GM20431 (cell line): ENCODE results near the gene RSF1.

Experiments
- in situ Hi-C: fragments of 300-500 bp; cut with MseI, MboI; formaldehyde crosslinking; loops from one replicate; pipeline ENCODE4 v1.15.0; 2020; ENCODE audit warnings: low sequenced_read_pairs; ENCODE audit not compliant: unreplicated experiment

The RSF1 gene

GRCh38 chr11:77806993-77807392, 13.5 kb downstream of the RSF1 start:
- in situ Hi-C loops: no loop called here

- in situ Hi-C loops: no loop called here
These were observed 14.1 kb downstream of the RSF1 start for GRCh38 chr11:77806415-77806814.

- in situ Hi-C loops: no loop called here
These were observed 19.0 kb downstream of the RSF1 start for GRCh38 chr11:77801477-77801876.

DNA sequence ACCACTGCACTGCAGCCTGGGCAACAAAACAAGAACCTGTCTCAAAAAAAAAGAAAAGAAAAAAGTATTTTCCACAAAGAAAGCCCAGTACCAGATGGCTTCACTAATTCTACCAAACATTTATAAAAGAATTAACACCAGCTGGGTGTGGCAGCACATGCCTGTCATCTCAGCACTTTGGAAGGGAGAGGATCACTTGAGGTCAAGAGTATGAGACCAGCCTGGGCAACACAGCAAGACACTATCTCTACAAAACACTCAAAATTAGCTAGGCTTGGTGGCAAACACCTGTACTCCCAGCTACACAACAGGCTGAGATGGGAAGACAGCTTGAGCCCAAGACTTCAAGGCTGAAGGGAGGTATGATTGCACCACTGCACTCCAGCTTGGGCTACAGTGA, 20.1 kb downstream of the RSF1 start:
- in situ Hi-C loops: no loop called here

DNA sequence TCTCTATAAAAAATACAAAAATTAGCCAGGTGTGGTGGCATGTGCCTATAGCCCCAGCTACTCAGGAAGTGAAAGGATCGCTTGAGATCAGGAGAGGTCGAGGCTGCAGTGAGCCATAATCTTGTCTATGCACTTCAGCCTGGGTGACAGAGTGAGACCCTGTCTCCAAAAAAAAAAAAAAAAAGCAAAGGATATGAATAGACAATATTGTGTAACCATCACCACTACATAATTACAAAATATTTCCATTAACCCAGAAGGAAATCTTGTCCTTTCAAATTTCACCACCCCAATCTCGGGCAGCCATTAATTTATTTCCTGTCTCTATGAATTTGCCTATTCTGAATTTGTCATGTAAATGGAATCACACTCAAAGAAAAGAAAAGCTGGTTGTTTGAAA, 21.2 kb downstream of the RSF1 start:
- in situ Hi-C loops: no loop called here

GRCh38 chr11:77793972-77794371, 26.6 kb downstream of the RSF1 start:
- in situ Hi-C loops: no loop called here

DNA sequence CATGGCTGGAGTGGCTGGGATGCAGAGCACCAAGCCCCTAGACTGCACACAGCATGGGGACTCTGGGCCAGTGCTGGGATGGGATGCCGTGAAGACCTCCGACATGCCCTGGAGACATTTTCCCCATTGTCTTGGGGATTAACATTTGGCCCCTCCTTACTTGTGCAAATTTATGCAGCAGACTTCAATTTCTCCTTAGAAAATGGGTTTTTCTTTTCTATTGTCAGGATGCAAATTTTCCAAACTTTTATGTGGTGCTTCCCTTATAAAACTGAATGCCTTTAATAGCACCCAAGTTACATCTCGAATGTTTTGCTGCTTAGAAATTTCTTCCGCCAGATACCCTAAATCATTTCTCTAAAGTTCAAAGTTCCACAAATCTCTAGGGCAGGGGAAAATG, 29.2 kb downstream of the RSF1 start:
- in situ Hi-C loops: no loop called here

GRCh38 chr11:77789731-77790476, 30.6 kb downstream of the RSF1 start:
- in situ Hi-C loops: no loop called here

- in situ Hi-C loops: no loop called here
These were observed 31.3 kb downstream of the RSF1 start for GRCh38 chr11:77789061-77789730.

DNA sequence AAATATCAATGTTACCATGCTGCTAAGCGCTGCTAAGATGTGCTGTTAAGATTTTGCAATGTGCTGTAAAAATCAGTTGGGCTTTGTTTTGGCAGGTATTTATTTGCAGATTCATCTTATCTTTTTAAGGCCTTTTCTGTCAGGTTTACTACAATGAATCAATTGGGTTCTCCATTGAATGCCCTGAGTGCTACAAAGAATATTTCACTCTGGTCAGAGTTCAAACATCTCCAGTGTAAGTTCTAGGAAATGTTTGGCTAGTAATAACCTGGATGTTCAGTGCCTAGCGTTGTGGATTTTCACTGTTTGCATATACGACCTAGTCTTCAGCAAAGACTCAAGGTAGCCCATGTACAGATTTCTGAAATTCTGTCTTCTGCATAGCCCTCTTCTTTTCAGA, 36.0 kb downstream of the RSF1 start:
- in situ Hi-C loops: no loop called here

GRCh38 chr11:77783025-77783424, 37.5 kb downstream of the RSF1 start:
- in situ Hi-C loops: no loop called here

DNA sequence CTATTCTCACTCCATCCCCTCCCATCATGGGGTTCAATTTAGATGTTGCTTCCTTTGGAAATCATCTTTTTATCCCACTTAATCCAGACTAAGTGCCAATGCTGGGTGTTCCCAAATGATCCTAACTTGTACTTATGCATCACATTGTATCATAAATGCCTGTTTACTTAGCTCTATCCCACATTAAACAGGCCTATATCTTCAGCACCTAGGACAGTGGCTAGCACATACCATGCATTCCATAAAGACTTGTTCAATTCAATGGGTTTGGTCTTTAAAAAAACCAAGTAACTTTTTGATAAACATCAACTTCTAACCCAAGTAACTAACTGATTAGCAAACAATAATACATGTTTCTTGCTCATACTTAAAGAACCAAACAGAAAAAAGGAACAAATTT, 40.6 kb downstream of the RSF1 start:
- in situ Hi-C loops: no loop called here

DNA sequence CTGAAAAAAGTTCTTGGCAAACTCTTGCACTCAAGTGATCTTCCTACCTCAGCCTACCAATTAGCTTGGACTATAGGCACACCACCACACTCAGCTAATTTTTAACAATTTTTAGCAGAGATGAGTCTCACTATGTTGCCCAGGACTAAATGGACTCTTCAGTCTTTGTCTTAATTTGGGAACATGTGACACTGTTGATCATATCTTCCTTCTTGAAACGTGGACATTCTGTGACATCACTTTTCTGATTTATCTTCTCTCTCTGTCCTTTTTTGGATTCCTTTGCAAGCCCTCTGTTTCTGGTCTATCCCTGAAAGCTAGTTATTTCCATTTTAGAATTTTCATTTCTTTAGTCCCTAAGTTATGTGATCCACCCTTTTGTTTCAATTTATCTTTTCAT, 42.0 kb downstream of the RSF1 start:
- in situ Hi-C loops: no loop called here

GRCh38 chr11:77778118-77778517, 42.4 kb downstream of the RSF1 start:
- in situ Hi-C loops: no loop called here

DNA sequence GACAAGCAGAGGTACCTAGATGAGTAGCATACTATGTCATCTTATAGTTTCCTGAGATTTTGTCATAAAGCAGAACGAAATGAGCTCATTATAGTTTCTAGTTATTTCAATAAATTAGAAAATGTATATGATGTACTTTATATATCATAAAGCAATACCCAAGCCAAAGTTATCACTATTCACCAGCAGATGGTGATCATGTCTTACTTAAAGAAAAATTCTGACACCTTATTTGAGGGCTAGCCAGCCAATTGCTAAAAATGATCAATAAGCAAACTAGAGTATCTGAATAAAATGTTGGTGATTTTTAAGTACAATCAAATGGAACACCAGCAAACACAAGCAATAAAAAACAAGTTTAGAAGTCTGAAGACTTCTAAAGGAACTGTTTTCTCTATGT, 44.1 kb downstream of the RSF1 start:
- in situ Hi-C loops: no loop called here

GRCh38 chr11:77775936-77776335, 44.6 kb downstream of the RSF1 start:
- in situ Hi-C loops: no loop called here

DNA sequence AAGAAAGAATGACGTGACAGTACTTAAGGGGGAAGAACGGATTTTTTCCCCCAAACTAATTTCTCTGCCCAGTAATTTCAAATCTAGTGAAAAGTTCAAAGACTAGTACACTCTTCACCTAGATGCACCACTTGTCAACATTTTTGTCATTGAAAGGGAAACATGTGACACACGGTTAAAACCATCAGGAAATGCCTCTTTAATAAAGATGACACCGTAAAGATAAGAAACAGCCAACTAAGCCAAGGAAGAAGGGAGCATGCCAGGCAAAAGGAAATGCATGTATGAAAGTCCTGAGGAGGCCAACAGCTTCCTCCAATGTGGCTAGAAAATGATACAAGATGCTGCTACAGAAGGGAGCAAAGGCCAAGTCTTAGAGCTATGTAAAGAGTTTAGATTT, 49.4 kb downstream of the RSF1 start:
- in situ Hi-C loops: no loop called here

GRCh38 chr11:77770629-77771028, 49.9 kb downstream of the RSF1 start:
- in situ Hi-C loops: no loop called here

DNA sequence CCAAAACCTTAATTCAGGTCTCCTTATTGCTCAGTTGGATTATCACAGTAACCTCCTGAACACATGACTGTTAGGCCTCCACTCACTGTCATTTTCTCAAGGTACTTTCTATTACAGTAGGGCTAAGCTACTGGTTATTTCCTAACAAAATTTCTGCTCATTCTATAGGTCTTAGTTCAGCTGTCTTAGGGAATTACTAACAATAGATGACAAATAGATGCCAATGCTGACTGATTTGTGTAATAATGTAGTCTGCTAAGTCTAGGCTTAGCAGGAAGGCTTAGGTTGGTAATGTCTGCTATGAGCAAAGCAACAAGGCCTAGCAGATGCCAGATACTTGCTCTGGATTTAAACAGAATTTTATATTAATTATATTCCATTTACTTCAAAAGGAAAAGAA, 58.1 kb downstream of the RSF1 start:
- in situ Hi-C loops: no loop called here

- in situ Hi-C loops: no loop called here
These were observed 59.0 kb downstream of the RSF1 start for GRCh38 chr11:77761491-77761890.

DNA sequence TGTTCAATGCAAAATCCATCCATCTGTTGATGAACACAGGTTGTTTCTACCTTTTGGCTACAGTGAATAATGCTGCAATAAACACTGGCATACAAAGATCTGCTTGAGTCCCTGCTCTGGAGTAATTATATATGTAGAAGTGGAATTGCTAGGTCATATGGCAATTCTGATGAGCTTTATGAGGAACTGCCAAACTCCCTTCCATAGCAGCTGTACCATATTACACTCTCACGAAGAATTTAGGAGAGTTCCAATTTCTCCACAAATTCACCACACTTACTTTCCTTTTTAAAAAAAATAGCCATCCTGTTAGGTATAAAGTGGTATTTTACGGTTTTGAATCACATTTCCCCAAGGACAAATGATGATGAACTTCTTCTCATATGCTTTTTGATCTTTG, 62.2 kb downstream of the RSF1 start:
- in situ Hi-C loops: no loop called here

DNA sequence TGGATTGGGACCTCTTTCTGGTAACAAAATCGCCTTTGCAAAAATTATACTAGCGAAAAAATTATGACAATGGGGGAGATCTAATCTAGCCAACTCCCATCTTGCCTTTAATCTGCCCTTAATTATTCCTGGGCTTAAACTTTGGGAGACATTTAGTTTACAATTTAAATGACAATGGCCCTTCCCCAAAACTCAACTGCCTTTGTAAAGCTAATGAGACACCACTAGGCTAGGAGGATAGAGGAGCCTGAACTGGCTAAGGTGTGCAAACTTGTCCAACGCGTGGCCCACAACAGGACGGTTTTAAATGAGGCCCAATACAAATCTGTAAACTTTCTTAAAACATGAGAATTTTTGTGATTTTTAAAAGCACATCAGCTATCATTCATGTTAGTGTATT, 67.3 kb downstream of the RSF1 start:
- in situ Hi-C loops: no loop called here
